HG03175 (cell line): Measurements from ENCODE around the gene WNT5A.

Source experiments
- ATAC-seq: cut with Tn5 transposase; IDR thresholded peaks from one replicate; pipeline ENCODE4 v1.9.1; 2021; ENCODE audit warnings: mild to moderate bottlenecking, moderate library complexity; ENCODE audit not compliant: unreplicated experiment

WNT5A gene

GRCh38 chr3:55452886-55453285 is 34.2 kb downstream of the WNT5A start:
- no peak for ATAC-seq

GRCh38 chr3:55449527-55449926 is 37.6 kb downstream of the WNT5A start:
- no peak for ATAC-seq

GRCh38 chr3:55446850-55447249 is 40.3 kb downstream of the WNT5A start:
- no peak for ATAC-seq

- ATAC-seq: no peak
These were observed 41.6 kb downstream of the WNT5A start for GRCh38 chr3:55445551-55445950.

- ATAC-seq: no peak
These were observed 43.8 kb downstream of the WNT5A start for GRCh38 chr3:55443346-55443745.

- ATAC-seq: no peak
These were observed 44.2 kb downstream of the WNT5A start for GRCh38 chr3:55442861-55443260.

- ATAC-seq: no peak
These were observed 45.6 kb downstream of the WNT5A start for GRCh38 chr3:55441499-55441898.

- ATAC-seq: no peak
These were observed 46.9 kb downstream of the WNT5A start for GRCh38 chr3:55440104-55440708.

- no peak for ATAC-seq
These were observed 47.4 kb downstream of the WNT5A start for GRCh38 chr3:55439657-55440056.

- ATAC-seq: no peak
These were observed 50.5 kb downstream of the WNT5A start for GRCh38 chr3:55436644-55437043.

GRCh38 chr3:55435491-55435890 is 51.6 kb downstream of the WNT5A start:
- no peak for ATAC-seq

- no peak for ATAC-seq
These were observed 52.3 kb downstream of the WNT5A start for GRCh38 chr3:55434789-55435188.

- no peak for ATAC-seq
These were observed 56.1 kb downstream of the WNT5A start for GRCh38 chr3:55431041-55431440.

- ATAC-seq: no peak
These were observed 59.4 kb downstream of the WNT5A start for GRCh38 chr3:55427739-55428138.

GRCh38 chr3:55426486-55426885 is 60.6 kb downstream of the WNT5A start:
- ATAC-seq: no peak

GRCh38 chr3:55423782-55424181 is 63.3 kb downstream of the WNT5A start:
- ATAC-seq: no peak

- no peak for ATAC-seq
These were observed 69.9 kb downstream of the WNT5A start for GRCh38 chr3:55417211-55417610.

GRCh38 chr3:55416331-55416821 is 70.7 kb downstream of the WNT5A start:
- no peak for ATAC-seq
